GM21381 (cell line): ENCODE data around the gene RASGRP2.

Experiments
- ATAC-seq: cut with Tn5 transposase; IDR thresholded peaks from one replicate; pipeline ENCODE4 v1.9.1; 2021; ENCODE audit warnings: mild to moderate bottlenecking, moderate library complexity; ENCODE audit not compliant: unreplicated experiment

RASGRP2 gene

DNA sequence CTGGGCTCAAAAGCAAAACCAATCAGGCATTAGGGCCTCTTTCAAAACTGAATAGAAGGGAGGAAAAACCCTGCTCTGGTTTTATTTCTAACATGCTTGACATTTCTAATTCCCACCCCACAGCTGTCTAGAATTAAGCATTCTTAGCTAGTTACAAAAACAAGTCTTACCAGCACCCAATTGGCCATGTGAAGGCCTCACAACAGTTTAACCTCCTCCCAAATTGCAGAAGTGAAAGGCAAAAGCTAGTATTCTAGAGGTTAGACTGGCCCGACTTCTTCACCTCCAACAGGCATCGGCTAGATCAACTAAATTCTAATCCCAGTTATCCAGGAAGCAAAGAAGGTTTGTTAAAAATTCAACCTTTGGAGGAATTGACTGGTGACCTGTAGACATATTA, 27.9 kb upstream of the RASGRP2 start:
- no peak for ATAC-seq

DNA sequence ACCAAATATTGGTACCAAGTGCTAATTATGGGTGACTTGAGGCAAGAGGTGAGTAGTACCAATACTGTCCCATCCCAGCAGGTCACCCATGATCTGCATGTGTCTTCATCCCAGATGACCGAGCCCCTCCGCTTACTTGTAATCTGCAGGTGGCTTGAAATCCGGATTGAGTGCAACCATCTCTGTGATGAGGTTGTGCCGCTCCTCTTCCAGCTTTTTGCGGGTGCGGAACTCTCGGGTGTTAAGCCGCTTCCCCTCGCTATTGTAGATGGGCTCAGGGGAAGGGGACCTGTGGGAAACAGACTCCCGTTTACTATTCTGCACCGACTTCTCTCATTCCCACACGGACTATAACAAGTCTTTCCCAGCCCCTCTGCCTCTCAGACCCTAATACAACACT, 26.2 kb upstream of the RASGRP2 start:
- no peak for ATAC-seq

DNA sequence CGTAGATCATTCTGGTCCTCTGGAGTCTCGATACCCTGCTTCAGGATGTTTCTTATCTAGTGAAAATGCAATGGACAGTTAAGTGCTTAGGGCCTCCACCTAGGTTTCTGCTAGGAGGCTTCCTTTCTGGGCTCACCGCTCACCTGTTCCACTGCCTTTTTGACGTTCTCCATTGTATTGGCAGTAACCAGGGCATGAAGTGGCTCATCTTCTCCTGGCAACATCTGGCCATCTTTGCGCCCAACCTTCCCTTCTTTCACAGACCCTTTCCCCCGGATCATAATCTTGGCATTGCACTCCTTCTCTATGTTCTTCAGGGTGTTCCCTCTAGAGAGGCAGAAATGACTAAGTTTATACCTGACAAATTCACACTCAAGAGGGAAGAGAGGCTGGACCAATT, 25.3 kb upstream of the RASGRP2 start:
- no peak for ATAC-seq

DNA sequence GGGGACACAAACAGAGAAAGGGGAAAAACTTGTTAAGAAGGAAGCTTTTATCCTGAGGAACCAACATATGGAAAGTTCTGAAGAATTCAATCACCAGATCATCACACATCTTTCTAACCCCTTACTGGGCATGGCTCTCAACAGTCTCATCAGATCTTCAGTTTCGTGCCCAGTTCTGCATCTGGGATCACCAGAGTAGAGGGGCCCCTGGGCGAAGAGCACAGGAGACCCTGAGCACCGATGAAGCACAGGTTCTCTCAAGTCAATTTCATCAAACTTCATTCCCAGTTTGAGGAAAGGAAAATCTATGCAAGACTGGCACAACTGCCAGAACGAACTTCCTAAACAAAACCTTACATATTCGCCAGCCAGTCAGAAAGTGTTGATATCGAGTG, 24.4 kb upstream of the RASGRP2 start:
- no peak for ATAC-seq

DNA sequence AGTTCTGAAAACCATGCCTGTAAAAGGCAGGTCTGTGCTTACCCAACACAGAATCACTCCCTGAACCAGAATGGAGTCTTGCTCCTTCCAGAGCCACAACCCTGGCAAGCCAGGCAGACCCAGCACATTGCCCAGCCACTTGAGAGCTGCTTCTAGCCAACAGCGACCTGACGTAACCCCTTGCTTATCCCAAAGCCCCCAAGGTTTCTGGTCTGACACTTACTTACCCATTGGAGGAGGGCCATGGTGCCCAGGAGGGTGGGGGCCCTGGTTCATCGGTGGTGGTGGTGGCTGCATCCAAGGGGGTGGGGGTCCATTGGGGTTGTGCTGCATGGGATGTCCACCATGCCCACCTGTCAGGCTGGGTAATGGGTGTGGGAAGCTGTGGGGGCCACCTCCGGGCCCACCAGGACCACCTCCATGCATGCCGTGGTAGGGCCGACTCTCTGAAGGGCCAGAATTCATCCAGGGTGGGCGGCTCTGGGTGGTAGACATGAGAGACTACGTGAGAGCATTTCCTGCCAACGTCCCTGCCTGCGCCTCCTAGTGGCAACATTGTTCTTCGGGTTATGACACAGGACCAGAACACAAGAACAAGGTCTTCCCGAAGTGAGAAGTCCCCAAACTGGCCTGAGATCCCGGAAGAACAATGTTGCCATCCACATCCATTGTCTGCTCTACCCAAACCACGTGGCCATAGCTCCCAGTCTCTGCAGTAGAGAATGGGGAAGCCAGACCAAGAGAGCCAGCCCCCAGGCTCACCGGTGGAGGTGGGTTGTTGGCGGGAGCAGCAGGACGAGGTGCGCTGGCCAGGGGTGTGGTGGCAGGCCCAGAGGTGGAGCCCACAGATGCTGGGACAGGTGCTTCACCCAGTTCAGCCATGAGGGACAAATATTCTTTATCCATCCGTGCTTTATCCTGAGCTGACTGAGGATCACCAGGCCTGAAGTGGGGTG, 23.7 kb upstream of the RASGRP2 start:
- ATAC-seq = no peak

DNA sequence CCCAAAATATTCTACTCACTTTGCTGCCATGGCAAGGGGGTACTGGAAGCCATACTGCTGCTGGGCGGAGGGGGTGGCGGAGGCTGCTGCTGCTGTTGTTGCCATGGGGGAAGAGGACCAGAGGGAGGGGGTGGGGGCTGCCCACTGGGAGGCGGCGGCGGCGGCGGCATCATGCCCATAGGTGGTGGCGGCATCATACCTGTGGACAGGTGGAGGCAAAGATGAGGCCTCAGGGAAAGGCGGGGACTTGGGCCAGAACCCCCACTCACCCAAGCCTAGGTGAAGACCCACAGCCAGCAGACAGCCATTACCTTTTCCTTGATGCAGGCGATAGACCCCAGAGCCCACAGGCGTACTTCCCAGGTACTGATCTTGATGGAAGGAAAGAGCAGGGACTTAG, 22.9 kb upstream of the RASGRP2 start:
- no peak for ATAC-seq

DNA sequence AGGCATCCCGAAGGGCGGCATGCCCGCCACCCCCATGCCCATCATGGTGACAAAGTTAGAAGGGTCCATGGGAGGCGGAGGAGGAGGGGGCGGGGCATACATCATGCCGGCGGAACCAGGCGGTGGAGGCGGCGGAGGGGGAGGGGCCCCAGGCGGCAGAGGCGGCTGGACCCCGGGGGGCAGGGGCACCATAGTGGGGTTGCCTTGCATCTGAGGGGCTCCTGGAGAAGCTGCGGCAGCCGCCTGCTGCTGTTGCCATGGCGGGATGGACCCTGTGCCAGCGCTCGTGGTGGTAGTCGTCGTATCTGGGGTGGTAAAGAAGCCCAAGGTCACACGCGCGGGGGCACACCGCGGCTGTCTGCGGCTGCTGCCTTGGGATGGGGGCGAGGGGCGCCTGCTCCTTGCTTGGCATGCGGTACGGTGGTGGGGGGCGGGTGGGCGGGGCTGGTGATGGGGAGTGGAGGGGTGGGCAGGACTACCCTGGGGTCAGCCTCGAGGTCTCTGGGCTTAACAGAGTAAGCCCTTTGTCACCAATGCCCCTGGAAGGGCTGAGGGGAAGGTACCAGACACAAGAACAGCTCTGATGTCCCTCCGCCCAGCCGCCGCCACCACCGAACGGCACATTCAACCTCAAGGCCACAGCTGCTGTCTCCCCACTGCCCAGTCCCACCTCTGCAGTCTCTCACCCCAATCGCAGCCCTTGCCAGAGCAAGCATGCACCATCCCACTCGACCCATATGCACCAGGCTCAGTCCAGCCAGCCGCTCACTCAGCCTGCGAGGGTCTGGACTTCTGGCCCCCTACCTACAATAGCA, 22.1 kb upstream of the RASGRP2 start:
- no peak for ATAC-seq

DNA sequence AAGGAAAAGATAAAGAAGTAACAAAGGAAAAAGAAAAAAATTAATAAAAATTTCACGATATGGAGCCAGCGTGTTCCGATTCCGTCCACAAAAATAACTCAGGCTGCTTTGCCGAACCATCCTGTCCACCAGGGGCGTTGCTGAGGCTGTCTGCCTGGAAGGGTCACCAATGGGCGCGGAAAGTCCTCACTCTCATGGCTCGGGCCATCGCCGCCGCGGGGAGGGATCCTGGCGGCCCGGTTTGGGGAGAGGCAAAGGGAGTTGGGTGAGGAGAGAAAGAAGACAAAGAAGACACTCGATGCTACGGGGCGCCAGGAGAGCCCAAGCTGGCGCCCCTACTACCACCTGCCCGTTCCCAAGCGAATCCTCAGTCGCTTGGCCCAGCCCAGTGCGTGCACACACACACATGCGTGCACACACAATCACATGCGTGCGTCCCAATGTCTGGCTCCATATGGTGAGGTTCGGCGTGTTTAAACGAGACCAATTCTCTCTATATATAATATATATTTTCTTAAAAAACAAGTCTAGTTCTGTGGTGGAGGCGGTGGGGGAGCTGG, 21.4 kb upstream of the RASGRP2 start:
- no peak for ATAC-seq

DNA sequence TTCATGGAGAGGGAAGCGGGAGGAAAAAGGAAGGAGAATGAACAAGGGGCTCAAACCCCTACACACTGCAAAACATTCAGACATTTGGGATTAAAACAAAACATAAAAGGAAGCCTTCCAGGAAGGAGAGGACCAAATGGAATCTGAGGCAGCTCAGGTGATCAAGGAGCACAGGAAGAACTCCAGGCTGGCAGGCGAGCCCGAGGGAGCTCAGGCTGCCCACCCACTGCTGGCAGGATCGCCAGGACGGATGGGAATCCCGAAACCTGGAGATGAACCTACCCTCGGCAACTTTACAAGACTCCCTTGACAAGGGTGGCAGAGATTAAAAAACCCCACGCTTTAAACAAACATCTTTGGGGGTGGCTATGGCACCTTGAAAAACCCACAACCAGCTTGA, 20.8 kb upstream of the RASGRP2 start:
- ATAC-seq = no peak

DNA sequence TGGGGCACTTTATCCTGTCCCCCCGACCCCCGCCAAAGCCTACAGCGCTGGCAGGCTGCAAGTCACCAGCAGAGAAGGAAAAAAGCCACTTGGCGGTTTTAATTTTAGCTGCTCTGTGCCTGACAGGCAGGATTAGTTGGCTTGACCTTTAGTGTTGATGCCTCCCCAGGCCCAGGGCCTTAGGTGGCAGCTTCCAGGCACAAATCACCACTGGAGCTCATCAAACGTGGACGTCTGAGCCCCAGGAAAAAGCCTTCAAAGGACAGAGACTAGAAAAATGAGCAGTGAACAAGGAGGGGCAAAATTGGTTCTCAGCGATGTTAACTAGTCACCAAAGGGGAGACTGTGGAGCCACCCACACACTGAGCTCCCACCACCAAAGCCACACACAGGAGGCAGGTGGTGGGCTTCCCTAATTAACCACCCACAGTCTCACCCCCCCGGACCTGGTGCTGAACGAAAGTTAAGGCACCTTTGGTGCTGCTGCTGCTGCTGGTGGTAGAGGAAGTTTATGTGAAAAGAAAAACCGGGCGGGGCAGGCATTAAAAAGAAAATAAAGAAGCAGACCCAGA, 20.2 kb upstream of the RASGRP2 start:
- ATAC-seq = no peak

DNA sequence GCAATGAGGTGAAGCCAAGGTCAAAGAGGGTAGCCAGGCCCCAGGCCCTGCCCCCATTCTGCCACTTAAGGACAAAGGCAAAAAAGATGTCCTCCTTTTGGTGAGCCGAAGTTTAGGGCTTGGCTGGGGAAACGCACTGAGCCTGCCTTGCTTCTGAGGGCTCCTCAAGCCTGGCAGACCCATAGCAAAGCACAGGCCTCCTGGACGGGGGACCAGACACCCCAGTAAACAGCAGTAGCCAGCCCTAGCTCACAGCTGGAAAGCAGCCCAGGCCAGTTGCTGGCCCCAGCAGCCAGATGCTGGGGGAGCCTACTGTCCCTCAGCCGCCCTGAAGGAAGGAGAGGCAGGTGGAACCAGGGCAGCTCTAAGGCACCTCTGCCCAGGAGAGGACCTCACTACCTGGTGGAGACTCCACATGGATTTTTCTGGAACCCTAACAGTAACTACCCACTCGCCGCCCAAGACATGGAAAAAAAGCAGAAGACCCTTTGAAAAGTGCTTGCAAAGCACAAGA, 19.6 kb upstream of the RASGRP2 start:
- ATAC-seq = no peak

DNA sequence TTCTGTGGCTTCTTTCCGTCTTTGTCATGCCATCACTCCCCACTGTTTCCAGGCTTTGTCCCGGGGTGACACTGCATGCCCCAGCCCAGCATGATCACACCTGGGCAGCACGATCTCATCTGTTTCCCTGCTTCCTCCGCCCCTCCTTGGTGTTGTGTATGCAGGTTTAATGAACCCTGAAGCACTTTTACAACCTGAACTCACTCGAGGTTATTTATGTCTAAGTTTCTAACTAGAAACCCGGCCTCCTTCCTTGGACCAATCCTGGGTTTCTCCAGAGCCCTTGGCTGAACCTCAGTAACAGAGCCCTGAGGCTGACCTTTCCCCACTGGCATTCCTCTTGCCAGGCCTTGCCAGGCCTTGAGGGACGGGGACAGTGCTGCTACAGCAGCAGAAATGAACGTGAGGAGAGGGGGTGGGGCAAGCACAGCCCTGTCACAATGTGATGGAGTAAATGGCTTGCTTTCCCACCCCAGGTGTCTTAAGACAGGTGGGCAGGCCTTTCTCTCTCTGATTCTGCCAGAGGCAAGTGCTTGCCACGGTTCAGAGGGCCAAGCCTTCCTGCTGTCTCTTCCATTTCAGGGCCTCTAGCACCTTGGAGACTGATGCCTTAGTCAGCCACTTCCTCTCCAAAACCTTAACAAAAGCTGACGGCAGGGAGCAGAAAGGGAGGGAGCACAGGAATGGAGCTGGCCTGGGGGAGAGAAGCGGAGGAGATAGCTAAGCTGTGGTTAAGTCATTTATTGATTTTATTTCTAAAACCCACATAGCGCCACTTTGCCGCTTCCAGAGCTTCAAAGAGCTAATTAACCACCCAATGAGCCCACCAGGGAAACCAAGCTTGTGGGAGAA, 19.0 kb upstream of the RASGRP2 start:
- ATAC-seq = no peak

DNA sequence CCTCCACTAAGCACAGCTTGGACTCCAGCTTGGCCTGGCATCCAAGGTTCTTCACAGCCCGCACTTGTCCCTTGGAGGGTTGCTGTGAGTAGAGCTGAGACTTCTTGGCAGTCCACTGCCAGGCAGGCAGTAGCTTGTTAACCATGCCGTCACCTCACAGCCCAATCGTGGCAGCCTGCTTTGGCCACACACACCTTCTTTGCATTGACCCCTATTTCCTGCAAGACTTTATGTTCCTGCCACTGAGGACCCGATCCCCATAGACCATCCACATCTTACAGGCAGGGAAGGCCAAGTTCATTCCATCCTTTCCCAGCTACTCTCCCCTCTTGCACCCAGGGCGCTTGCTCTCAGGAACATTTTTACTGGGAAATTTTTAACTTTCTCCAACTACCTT, 18.3 kb upstream of the RASGRP2 start:
- no peak for ATAC-seq

DNA sequence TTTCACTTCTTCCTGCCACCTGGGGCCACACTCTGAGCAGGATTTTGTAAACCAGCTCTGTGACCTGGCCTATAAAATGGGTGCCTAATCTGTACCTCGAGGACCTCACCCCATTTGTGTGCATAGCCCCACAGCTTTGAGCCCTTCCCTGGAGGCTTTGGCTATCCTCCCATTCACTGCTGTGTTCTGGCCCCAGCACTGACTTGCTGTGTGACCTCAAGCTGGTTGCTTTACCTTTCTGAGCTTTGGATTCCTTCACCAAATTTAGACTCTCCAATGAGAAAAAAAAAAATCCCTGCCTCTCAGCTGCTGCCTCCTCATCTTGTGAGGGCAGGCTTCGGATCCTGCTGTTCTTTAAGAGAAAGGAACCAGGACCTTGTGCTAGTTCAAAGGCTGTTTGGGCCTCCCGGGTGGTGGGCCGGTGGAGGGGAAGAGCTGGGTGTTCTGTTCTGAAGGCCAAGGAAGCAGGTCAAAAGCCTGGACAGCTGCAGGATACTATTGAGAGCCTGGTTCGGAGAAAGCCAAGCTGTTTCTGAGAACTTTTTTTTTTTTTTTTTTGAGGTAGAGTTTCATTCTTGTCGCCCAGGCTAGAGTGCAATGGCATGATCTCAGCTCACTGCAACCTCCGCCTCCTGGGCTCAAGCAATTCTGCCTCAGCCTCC, 16.9 kb upstream of the RASGRP2 start:
- ATAC-seq = no peak

DNA sequence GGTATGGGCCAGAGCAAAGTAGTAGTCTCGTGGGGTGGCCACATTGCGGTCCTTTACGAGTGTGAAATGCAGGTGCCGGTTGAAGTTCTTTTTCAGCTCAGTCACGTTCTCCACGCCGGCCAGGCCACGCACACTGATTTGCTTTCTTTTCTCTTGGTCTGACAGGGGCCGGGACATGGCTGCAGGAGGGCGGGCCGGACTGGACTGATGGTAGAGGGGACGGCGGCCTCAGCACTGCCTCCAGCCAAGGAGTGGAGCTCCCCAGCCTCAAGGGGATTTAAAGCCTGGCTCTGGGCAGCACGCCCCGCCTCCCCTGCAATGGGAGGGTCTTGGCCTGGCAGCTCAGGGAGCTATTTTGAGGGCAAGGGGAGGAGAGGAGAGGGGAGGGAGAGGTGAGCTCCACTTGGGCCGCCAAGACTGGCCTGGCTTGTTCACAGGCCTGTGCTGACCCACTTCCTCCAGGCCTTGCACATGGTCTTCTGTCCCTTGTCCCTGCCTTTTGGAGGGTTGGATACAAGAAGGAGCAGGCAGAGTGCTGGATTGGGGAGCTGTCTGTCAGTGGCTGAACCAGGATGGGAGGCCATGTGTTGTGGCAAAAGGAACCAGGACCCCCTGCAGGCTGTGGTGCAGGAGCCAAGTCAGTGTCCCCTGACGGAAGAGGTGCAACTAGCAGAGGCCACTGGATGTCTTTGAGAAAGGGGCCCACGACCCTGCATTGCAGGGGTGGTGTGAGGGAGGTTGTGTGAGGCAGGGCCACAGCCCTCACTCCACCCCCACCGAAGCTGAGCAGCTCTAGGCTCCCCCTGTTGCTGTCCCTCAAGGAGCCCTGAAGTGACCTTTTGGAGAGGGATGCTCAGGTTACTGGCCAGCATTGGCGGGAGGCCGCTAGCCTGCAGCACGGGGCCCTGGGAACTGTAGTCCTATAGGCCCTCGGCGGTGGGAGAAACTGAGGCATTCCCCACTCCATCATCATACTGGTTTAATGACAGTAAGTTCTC, 16.1 kb upstream of the RASGRP2 start, which contains the start of gene PYGM:
TSS of gene PYGM (minus strand) at position 253 of the 998 bp plus-strand sequence. CDS start at position 177, 76 bp downstream.
- no peak for ATAC-seq

DNA sequence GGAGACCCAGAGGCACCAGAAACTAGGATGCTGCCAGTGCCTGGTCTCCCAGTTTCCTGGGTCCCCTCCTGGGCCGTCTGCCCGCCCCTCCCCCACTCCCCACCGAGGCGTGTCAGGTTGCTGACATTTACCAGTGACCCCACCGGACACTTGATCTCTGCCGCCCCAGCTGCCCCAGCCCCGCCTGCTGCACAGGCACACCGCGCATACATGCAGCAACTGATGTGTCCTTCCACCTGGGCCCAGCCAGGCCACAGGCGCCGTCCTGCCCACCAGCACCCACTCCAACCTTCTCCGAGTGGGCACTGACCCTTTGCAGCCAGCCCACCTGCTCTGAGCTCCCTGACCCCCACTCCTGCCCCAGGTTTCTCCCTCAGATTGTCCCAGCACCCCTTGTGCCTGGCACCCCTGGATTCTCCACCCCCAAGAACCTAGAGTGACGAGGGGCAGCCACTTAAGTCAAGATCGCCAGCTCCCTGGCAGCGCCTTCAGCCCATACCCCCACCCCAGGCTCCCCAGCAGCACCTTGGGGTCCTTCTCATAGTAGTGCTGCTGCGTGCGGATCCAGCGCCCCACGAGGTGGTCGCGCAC, 15.3 kb upstream of the RASGRP2 start:
- ATAC-seq = no peak

DNA sequence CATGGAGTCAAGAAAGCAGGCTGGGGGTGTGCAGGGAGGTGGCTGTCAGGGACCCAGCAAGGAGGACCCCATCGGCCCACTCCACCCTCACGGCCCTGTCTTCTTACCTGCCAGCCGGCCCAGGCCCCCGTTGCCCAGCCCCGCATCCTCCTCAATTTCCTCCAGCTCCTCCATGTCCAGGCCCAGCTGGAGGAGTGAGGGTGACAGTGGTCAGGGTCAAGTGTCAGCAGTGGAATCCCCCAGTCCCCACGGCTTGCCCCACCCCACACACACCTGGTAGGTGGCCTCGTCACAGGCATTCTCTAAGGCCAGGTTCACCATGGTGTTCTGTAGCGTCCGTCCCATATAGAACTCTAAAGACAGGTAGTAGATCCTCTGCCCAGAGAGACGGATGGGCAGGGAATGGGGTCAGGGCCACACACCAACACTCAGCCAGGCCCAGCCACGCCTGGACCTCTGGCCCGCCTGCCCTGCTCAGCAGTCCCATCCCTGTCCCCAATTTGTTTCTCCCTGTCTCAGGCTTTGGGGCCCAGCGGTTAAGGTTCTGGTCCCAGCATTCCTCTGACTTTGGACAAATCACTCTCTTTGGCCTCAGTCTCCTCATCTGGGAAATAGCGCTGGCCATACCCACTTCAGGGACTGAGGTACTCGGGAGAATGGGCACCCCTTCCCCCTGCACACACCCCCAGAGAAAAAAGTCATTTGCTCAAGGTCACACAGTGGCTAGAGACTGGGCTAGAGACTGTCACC, 14.6 kb upstream of the RASGRP2 start:
- ATAC-seq = no peak
